ENCODE data around the gene ARHGAP28.

Gene ARHGAP28

DNA sequence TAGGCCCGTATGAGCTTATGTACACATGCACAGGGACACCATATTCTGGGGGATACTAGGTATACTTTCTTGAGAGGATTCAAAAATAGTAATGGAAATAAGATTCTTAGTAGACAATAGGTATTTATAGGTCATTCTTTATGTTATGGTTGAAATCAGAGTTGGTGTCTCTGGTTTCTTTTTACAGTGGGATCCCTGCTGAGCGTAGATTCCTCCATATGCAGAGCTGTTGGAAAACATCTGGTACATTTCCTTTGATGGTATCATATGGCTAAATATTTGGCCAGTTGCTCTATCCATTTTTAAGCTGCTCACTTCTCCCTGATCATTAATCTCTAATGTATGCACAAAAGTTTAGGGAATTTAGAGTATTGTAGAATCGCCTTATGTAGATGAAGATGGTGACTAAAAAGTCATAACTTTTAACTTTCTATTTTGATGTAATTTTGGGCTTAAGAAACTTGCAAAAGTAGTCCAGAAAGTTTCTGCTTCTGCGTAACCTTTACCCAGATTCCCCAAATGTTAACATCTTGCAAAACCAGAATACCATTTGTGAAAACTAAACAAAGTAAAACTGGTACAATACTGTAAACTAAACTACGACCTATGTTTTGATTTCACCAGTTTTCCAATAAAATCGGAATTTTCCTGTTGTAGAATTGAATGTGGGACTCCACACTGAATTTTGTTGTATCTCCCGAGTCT is 5.4 kb downstream of the ARHGAP28 start:
- no peak for DNase-seq

DNA sequence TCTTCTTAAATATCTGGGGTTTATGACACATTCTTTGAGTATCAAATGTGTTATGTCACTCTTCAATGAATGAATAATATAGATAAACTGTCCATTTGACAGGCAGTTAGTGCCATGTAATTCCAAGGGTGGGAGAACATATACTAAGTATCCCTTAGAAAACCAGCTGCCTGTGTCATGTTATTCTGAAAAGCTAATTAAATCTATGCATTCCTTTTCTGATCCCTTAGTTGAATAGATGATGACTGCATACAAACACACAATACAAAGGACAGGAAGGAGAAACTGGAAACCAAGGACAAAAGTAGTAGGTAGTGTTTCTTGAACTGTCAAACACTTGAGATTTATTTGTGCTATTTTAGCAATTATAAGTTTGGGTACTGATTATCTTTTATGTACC is 8.3 kb downstream of the ARHGAP28 start:
- DNase-seq, result no peak

DNA sequence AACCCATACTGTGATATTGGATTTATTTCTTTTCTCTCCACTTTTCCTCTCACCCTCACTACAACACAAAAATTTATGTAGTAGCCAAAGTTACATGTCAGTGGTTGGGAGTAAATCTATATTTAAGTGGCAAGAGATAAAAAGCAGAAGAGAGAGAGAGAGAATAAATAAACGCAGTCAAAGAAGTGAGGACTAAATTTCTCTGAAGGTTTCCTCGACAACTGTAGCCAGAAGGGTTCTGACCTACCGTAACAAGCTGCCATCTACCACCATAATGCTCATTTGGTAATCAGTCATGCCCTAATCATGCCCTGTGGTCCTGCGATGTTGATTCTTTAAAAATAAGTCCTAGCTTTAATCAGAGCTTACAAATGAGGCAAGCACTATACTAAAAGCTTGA is 9.1 kb downstream of the ARHGAP28 start:
- DNase-seq, result no peak

DNA sequence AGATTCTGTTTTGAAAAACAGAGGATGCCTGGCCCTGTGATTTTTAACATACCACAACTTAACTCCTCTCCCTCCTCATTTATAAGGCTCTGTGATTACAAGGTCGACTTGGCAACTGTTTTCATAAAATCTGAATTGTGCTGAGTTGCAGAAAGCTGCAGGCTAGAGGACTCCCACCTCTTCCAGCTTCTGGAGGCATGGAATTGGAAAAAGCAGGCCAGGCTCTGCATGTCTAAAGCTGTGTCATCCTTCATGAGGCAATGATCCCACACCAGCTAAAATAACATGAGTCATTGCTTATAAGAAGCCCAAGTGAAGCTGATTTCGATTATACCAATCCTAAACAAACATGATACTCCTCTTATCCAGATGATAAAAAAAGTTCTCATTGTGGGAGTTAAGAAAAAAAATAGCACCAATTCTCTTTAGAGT is 11.7 kb downstream of the ARHGAP28 start:
- no peak for DNase-seq

DNA sequence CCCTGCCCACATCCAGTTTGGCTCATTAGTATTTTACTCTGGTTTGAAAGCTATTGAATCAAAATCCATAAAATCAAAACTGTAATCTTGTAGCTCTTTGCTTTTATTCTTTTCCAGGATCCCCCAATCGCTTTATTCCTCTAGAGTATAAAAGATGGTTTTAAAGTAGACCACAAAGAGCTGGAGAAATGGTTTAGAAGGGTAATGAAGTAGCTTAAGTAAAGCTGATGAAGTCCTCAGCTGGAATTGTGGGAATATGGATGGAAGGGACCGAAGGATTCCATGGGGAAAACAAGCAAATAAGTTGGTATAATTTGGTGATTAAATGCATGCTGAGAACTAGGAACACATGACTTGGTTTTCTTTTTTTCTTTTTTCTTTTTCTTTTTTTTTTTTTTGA is 12.3 kb downstream of the ARHGAP28 start:
- no peak for DNase-seq

DNA sequence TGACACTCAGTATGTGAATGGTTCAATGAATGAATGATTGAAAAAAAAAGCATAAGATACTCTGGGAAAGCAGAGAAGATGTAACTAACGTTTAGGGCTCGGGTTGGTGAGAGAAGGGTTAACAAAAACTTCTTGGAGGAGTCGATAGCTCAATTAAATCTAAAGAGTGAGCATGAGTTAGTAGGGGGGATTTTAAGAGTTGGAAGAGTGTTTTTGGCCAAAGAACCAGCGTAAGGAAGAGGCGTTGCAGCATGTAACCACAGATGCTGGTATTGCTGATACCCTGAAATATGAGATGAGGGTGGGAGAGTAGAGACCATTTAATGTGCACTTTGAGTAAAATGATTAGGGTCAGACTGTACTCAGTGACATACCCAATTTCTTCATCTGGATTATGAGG is 14.5 kb downstream of the ARHGAP28 start:
- DNase-seq, result no peak

DNA sequence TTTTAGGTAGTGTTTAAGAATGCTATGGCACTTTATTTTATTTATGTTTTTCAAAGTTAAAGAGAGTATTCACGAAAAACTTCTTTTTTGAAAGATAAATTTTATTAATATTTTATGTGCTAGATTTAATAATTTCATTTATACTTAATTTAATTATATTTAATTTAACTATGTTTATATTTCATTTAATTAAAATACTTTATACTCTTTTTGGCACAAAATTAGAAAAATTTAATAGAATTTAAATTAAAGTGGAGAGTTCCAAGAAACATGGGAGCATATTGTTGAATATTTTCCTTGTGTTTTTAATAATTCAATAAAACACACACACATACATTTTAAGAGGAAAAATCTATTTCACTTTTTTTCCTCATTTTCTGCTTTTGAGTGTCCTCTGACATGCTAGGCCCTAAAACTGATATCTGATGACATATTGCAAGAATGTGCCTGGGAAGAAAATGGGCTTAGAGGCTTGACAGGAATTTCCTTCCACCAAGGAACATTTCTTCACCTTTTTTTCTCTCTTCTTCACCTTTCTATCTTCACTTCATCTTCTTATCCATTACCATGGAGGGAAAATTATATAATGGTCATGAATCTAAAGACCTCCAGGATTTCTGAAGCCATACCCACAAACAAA is 15.4 kb downstream of the ARHGAP28 start:
- DNase-seq, result no peak

DNA sequence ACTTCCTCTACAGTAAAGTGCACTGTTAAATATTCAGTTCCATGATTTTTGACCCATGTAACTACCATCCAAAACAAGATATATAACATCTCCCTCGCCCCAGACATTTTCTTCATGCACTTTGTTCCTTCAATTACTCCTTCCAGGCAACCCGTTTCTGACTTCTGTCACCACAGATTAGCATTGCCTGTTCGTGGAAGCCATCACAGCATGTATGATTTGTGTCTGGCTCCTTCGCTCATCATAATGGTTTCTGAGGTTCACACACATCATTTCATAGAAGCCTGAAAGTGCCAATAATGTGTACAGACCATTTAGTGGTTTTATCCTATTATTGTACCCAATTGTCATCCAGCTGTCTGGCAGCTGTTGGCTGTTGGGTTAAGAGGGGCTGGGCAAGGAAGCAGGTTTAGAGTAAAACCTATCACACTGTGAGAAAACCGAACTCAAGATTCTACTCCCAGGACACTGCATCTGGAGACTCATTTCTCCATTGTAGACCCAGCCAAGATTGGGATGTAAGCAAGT is 16.1 kb downstream of the ARHGAP28 start:
- no peak for DNase-seq

DNA sequence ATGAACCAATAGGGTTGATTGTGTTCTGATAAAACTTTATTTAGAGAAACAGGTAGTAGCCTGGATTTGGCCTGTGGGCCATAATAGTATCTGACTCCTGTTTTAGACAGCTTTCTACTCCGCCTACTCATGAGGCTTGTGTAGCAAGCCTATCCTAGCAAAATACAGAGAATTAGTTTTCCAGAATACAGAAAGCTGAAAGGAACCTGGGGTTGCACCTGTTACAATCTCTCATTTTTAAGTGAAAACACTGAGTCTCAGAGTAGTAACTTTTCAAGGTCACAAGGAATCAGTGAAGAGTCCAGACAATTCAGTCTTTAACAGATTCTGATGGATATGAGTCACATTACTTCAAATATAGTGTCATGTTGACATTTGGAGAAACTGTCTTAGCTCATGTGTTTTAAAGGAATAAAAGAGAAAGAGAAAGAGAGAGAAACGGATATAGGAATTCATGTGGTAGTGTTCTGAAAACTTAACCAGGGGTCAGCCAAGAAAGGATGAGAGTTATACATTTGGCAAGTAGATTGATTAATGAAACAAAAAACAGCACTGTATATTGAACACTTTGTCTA is 17.0 kb downstream of the ARHGAP28 start:
- DNase-seq, result no peak

DNA sequence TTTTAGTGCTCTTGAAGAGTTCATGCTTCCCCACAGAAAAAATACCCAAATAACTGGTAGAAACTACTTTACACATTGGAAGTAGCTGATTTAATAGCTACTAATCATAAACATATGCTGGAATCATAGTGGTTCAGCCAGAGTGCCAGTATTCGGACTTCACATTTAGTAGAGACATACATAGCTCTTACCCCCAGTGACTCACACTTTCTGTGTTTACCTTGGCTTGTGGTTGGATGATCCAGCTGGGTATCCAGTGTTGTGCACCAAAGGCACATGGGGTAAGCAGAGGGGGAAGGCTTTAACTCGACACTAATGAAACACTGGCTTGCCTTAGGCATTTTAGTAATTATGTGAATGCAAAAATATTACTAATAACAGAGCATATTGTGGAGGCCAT is 18.1 kb downstream of the ARHGAP28 start:
- DNase-seq, result no peak

DNA sequence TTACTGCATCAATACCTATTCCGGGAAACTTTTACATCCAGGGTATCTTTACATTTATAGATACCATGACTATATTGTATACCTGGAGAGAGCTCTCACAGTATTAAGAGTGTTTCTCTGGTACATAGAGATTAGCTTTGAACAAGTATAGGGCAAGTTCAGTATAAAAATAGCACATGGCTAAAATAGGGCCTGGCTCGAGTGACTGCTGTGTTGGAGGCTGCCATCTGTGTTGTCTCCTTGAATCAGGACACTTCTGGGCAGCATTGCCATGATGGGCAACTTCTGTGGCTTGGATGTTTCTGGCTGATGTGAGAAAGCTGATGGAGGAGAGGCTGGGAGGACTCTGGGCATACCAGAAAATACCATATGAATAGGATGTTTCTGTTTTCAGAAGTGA is 18.7 kb downstream of the ARHGAP28 start:
- DNase-seq, result no peak

DNA sequence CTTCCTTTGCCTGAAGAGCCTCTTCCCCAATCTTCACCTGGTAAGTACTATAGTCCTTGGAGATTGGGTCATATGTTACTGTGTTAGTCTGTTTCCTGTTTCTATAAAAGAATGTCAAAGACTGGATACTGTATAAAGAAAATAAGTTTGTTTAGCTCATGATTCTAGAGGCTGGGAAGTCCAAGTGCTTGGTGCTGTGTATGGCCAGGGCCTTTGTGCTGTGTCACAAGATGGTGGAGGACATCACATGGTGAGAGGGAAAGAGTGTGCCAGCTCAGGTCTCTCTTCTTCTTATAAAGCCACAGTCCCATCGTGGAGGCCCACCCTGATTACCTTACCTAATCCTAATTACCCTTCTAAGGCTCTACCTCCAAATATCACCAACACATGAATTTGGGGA is 20.9 kb downstream of the ARHGAP28 start:
- no peak for DNase-seq

DNA sequence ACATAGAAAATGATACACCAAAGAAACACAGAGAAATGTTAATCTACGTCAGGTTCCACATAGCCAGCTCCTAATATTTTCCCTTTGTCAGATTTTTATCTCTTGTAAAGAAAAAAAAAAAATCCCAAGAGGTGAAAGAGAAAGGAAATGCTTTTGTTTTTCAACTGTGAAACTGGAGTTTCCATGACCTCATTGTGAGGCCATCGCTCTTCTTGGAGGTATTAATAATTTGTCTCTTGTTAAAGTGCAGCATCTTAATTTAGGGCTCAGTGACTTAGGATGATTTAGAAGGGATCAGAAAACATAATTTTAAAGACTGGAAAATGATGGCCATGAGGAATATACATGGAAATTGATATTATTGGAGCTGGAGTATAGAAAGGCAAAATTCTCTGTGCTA is 21.7 kb downstream of the ARHGAP28 start:
- DNase-seq, result no peak

DNA sequence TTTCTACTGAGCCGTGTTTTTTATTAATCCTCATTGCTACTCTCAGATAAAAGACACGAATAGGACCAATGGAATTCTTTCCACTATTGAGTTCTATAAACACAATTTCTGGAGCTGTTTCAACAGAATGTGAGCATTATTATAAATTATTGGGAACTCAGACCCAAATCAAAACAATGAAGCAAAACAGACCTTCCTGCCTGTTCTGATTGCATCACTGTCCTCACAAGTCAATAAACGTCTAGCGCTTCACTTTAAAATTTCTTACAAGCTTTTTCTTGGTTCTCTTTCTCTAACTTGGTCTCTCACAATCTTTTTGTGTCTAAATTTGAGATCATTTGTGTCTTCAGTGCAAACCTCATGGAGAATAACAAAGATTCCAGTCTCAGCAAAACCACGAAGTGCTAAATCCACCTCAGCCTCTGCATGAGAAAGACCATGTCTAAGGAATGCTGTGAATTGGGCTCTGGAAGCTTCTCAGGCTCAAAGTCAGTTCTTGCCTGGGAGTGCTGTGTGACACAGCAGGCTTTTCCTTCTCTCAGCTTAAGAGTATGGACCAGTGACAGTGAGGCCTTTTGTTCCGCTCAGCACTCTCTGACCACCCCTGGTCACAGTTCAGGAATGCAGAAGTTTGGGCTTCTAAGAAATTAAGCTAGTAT is 22.8 kb downstream of the ARHGAP28 start:
- DNase-seq, result no peak

DNA sequence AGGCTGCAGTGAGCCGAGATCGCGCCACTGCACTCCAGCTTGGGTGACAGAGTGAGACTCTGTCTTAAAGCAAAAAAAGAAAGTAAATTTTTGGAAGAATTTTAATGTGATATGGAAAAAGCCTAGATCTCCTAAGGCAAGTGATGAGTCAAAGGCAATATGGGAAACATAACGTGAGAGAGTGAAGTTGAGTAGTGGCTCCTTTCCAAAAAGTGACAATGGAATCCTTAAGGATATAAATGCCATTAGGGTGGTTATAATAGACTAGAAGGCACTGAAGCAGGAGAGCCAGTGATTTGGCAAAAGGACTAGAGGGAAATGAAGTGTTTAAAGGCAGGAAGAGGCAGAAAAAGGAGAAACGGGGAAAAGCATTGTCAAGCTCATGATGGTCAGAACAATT is 25.6 kb downstream of the ARHGAP28 start:
- DNase-seq, result no peak

DNA sequence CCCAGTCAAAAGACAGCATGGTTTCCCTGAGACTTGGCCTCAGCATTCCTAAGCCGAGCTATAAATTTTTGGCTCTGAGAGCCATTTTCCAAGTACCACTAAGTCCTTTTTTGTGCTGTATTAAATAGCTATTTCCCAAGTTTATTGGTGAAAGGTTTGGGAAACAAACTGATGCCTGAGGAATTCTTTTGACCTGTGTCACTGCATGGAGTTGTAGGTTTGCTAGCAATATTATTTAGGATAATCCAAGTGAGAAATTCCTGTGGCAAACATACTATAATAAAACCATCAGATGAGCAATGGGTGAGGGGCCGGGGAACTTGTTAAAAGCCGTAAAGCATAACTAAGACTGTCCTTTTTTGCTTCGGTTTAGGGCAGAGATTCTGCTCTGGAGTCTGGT is 28.4 kb downstream of the ARHGAP28 start:
- DNase-seq, result no peak

DNA sequence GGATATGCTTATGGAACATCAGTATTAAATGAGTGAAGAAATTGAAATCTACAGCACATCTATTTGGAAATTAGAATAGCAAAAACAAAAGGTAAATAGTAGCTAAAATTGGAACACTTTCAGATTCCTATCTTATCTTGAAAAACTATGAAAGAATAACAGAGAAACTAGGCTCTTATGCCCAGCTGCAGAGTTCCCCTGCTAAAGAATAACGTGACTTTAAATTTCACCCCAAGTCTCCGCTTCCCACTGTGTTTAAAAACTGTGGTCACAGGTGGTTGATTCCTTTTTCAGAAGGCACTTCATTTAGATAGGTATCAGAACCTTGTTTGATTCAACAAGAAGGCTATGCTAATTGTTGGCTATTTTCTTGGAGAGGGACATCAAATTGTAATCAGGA is 30.1 kb downstream of the ARHGAP28 start:
- no peak for DNase-seq

DNA sequence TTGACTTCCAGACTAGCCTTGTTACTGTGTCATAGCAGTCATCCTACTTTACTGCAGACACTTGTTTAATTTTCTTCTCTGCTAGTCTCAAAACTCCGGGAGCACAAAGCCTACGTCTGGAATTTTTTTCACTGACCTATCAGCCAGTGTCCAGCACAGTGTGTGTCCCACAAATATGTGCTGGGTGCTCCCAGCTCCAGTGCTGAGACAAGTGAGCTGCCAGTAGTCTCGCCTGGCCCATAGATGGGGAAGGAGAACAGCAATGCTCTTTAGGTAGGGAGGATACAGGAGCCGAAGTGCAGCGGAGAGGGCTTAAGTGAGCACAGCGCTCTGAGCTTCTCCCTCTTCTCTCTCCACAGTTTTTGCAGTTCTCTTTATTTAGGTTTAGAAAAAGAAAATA is 34.0 kb downstream of the ARHGAP28 start:
- DNase-seq, result no peak

DNA sequence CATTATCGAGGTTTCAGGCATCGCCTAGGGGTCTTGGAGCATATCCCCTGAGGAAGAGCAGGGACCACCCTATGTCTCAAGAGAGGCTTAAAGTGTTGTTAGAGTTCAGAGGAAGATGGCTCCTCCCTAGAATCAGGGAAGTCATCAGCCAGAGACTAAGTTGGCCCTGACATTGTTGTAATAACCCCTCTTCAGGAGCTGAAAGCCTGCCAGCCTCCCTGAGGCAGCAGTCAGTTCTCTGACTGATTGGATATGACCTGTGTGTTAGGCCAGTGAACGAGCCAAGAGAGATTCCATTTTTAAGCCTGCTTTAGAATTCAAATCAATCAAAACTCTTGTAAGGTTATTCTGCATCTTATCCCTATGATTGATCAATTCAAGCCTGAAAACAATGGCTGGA is 34.9 kb downstream of the ARHGAP28 start:
- no peak for DNase-seq

DNA sequence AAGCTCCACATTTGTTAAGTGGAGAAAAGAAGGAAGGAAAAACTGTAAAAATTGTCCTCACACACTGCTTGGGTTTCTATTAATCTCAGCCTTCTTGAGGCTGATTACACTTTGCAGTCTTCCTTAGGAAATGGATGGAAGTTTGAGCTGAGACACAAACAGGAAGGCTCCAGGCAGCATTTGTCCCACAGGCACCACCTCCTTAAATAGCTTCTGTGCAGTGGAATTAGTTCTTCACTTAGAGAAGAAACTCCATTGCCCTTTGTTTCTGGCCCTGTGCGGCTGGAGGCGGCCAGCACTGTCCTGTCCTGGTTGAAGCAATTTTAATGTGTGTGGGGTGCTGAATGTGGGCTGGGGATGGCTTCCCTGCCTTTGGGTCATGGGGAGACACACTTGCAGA is 44.3 kb downstream of the ARHGAP28 start:
- no peak for DNase-seq

DNA sequence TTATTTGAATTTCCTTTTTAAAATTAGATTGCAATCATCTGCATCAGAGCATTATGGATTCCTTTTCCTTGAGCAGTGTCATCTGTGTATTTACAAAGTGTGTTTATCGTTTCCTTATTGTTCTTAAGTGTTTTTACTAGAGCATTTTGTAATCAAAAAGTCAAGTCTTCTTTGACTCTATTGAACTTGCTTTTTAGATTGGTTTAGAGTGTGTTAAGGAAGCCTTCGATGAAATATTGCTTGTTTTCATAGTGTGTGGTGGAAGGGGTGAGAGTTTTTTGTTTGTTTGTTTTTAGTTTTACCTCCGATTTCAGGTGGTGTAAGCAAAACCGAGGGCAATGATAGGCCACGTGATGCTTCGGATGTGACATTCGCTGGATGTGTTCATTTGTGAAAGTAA is 45.7 kb downstream of the ARHGAP28 start:
- no peak for DNase-seq

DNA sequence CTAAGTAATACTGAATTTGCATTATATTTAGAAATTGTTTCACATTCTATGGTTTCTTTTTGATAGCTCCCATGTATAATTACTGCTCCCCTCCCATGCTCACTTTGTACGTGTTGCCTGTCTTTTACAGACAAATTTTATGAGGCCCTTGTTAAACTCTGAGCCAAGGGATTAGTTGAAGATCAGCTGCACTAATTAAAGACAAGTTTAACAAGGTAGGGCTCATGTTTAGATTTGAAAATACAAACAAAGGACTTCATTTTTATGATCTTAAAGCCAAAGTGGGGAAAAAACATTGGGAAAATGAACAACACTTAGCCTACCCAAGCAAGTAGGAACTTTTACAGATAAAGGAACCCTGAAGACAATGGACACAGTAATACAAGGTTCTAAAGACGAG is 46.2 kb downstream of the ARHGAP28 start:
- DNase-seq, result no peak

DNA sequence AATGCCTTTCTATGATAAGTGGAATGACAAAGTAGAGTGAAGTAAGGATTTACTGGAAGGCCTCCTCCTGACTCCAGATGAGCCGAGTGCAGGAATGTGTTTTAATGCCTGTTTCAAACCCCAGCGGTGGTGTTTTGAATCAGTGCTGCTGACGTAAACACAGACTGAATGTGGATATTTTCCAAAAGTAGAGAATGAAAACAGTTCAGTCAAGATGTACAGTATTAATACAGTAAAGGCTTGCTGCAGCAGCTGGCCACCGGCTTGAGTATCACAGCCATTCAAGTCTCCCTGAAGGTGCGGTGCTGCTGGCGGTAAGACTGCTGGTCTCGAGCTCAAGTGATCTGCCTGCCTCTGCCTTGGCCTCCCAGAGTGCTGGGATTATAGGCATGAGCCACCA is 46.7 kb downstream of the ARHGAP28 start:
- DNase-seq, result no peak

DNA sequence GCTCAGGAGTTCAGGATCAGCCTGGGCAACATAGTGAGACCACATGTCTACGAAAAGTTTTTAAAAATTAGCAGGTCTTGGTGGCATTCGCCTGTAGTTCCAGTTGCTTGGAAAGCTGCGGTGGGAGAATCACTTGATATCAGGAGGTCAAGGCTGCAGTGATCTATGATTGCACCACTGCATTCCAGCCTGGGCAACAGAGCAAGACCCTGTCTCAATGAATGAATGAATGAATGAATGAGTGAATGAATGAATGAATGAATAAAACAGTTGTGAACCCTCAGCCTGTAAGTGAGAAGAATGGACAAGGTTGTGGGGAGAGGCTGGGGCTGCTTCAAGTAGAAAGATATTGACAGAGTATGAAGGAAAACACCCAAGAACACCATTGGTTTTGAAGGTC is 48.0 kb downstream of the ARHGAP28 start:
- no peak for DNase-seq
